ENCODE data around the gene TSPAN14.

DNA sequence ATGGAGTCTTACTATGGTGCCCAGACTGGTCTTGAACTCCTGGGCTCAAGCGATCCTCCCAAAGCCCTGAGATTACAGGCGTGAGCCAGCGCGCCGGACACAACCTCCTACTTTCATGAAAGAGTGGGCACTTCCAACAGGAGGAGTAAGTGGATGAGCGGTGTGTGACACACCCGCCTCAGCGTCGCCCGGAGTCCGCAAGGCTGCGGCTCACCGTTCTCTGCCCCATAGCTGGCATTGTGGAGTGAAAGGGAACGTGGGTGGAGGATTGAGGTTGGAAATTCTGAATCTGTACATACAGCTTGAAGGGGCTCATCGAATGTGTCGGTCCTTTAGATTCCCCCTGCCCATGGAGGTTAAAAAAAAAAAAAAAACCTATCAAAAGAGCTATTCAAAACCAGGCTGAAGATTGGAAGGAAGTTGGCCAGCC lies 46.3 kb upstream of the TSPAN14 start:
- TF ChIP-seq, protein P1, sequence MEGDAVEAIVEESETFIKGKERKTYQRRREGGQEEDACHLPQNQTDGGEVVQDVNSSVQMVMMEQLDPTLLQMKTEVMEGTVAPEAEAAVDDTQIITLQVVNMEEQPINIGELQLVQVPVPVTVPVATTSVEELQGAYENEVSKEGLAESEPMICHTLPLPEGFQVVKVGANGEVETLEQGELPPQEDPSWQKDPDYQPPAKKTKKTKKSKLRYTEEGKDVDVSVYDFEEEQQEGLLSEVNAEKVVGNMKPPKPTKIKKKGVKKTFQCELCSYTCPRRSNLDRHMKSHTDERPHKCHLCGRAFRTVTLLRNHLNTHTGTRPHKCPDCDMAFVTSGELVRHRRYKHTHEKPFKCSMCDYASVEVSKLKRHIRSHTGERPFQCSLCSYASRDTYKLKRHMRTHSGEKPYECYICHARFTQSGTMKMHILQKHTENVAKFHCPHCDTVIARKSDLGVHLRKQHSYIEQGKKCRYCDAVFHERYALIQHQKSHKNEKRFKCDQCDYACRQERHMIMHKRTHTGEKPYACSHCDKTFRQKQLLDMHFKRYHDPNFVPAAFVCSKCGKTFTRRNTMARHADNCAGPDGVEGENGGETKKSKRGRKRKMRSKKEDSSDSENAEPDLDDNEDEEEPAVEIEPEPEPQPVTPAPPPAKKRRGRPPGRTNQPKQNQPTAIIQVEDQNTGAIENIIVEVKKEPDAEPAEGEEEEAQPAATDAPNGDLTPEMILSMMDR (optimal IDR thresholded peaks at IDR 0.05 in 1 of 3, IDR thresholded peaks at IDR 0.05 in 1 of 3, conservative IDR thresholded peaks at IDR 0.05 in 1 of 3; ENCODE audit: extremely low read depth in 1 of 3, insufficient read depth in 2 of 3, low read length in 3 of 3) = no peak
- no peak for TF ChIP-seq EZH2 (IDR thresholded peaks at IDR 0.05; ENCODE audit: low read length)
